ENCODE data around the gene ERCC1.

- TF ChIP-seq JUNB (IDR thresholded peaks at IDR 0.05) (no peak), POLR2A (IDR thresholded peaks at IDR 0.05; ENCODE audit: low read length) (no peak)
- TF ChIP-seq, protein P1, sequence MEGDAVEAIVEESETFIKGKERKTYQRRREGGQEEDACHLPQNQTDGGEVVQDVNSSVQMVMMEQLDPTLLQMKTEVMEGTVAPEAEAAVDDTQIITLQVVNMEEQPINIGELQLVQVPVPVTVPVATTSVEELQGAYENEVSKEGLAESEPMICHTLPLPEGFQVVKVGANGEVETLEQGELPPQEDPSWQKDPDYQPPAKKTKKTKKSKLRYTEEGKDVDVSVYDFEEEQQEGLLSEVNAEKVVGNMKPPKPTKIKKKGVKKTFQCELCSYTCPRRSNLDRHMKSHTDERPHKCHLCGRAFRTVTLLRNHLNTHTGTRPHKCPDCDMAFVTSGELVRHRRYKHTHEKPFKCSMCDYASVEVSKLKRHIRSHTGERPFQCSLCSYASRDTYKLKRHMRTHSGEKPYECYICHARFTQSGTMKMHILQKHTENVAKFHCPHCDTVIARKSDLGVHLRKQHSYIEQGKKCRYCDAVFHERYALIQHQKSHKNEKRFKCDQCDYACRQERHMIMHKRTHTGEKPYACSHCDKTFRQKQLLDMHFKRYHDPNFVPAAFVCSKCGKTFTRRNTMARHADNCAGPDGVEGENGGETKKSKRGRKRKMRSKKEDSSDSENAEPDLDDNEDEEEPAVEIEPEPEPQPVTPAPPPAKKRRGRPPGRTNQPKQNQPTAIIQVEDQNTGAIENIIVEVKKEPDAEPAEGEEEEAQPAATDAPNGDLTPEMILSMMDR (IDR thresholded peaks at IDR 0.05) = no peak
Measured at GRCh38 chr19:45456500-45456815, 32.7 kb upstream of the ERCC1 start.

Measured in A549 (cell line).